ENCODE data around the gene DMXL1.
A peak's percentile ranks its signal among the peaks of the same experiment; 100 is the strongest.
"Not testable (repeated sequence)": the region's sequence is repeated elsewhere in the genome, so short reads cannot be mapped to it uniquely, and the experiment has no call there.

Gene DMXL1

DNA sequence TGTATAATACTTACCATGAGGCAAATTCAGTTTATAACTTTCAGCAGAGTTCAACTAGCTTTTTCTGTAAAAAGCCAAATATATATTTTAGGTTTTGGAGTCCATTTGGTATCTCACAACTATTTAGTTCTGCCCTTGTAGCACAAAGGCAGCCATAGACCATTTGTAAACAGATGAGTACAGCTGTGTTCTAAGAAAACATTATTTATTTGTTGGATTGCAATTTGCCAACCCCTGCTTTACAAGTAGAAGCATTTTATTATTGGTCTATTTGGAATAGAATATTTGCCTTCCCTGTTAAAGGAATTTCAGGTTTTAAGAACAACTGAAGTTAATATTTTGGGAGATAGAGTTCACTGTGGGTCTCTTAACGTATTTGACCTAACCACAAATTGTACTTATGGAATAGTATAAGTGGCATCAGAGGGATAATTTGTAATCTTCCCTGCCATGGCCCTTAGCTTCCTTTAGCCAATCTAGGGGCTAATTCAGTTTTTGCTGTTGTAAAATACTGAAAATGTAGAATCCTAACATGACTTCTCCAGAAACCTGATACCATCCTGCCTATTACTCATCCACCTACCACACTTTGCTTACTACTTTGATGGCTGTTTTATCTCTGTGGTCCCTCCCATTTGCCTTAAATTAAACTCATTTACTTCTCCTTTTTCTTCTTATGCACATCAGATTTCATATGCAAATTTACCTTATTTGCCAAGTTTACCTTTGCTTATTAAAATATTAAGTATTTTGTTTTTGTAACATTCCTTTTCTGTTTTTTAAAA lies 109.2 kb downstream of the DMXL1 start:
- Mint-ChIP-seq H3K9me3 (no peaks in the 10 kb centered on the region), H3K27me3 (no peaks in the 10 kb centered on the region), H3K36me3 (peaks cover 14% of the 10 kb centered on the region), H3K4me1 (no peaks in the 10 kb centered on the region), H3K27ac (no peak overlapping the region), H3K4me3 (no peak overlapping the region)
- CTCF ChIA-PET = no interaction called here
- DNase-seq = no peak

DNA sequence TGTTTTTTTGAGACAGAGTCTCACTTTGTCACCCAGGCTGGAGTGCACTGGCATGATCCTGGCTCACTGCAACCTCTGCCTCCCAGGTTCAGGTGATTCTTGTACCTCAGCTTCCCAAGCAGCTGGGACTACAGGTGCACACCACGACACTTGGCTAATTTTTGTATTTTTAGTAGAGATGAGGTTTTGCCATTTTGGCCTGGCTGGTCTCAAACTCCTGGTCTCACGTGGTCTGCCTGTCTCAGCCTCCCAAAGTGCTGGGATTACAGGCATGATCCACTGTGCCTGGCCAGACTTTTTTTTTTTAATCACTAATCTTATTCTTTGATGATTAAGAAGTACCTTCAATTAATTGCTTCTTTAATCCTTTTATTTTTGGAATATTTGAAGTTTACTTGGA lies 114.6 kb downstream of the DMXL1 start:
- H3K9me3 Mint-ChIP-seq, H3K4me3 Mint-ChIP-seq, DNase-seq, H3K27me3 Mint-ChIP-seq, H3K27ac Mint-ChIP-seq, CTCF ChIA-PET: not testable (repeated sequence)
- peaks cover 12% of the 10 kb centered on the region for H3K4me1 Mint-ChIP-seq
- peaks cover 10% of the 10 kb centered on the region for H3K36me3 Mint-ChIP-seq

DNA sequence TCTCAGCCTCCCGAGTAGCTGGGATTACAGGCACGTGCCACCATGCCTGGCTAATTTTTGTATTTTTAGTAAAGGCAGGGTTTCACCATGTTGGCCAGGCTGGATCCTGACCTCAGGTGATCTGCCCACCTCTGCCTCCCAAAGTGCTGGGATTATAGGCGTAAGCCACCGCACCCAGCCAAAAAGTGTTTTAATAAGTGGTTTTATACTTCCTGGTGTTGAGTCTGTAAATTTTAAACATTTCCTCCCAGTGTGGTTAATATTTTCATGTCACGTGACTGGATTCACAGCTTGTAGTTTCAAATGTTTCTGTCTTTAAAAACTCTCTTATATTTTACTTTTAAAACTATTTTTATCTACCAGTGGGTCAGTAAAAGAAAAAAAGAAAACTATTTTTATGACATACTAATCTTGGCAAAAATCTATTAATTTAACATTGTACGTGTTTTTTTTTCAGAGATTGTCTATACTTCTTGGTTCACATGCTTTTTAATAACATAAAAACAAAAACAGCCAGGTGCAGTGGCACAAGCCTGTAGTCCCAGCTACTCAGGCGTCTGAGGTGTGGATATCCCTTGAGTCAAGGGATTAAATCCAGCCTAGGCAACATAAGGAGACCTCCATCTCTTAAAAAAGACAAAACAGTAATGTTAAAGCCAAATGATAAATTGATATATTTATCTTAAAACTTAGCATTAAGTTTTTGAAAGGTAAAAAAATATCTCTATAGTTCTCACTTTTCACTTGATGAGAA lies 117.1 kb downstream of the DMXL1 start:
- Mint-ChIP-seq H3K36me3 (peaks cover 14% of the 10 kb centered on the region), H3K27ac (peak overlapping the region; percentile 8), H3K4me1 (peaks cover 12% of the 10 kb centered on the region), H3K4me3 (no peak overlapping the region), H3K9me3 (no peaks in the 10 kb centered on the region), H3K27me3 (no peaks in the 10 kb centered on the region)
- DNase-seq = no peak
- CTCF ChIA-PET = no interaction called here

DNA sequence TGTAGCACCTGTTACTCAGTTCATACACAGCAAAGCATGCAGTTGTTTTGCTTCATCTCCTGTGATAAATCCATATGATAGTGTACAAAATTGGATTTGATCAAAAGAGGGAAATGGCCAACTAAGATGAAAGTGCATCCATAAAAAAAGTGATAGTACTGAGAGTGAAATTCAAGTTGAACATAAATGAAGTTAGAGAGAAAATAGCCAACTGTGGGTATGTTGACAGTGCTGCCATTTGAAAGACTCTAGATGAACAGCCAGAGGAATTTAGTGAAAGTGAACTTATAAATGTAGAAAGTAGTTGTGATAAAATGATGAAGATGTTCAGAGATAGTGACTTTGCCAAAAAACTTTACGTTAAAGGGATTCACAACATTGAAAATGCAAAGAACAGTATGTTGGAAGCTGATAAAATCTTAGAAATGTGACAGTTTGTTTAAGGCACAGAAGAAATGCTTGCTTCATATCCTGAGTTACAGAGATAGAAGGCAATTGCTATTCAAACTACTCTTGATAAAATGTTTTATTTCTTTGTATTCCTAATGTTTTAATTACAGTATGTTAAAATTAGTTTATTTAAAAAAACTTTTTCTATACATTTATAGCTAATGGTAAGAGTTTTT lies 119.7 kb downstream of the DMXL1 start:
- CTCF ChIA-PET = no interaction called here
- Mint-ChIP-seq H3K27me3 (no peaks in the 10 kb centered on the region), H3K27ac (no peak overlapping the region), H3K36me3 (peaks cover 13% of the 10 kb centered on the region), H3K9me3 (no peaks in the 10 kb centered on the region), H3K4me3 (no peak overlapping the region), H3K4me1 (peaks cover 12% of the 10 kb centered on the region)
- DNase-seq = no peak

DNA sequence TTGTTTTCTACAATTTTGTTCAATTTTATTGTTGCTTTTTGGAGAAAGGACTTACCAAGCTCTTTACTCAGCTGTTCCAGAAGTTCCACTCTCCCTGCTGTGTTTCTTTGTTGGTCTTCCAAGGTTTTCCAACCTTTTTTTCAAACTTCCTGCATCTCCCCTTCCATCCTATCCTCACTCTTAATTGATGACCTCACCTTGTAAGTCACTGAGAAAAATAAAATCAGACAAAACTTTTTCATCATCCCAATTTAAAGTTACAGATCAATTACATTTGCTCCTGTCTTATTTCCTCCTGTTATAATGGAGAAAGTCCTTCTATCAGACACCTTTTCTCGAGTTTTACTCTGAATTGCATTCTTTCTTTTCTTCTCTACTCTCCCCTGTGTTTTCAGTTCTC lies 121.1 kb downstream of the DMXL1 start:
- no peak overlapping the region for H3K27ac Mint-ChIP-seq
- DNase-seq = no peak
- CTCF ChIA-PET = no interaction called here
- peaks cover 12% of the 10 kb centered on the region for H3K4me1 Mint-ChIP-seq
- peaks cover 20% of the 10 kb centered on the region for H3K36me3 Mint-ChIP-seq
- H3K4me3 Mint-ChIP-seq = no peak overlapping the region
- H3K27me3 Mint-ChIP-seq = no peaks in the 10 kb centered on the region
- H3K9me3 Mint-ChIP-seq = no peaks in the 10 kb centered on the region

DNA sequence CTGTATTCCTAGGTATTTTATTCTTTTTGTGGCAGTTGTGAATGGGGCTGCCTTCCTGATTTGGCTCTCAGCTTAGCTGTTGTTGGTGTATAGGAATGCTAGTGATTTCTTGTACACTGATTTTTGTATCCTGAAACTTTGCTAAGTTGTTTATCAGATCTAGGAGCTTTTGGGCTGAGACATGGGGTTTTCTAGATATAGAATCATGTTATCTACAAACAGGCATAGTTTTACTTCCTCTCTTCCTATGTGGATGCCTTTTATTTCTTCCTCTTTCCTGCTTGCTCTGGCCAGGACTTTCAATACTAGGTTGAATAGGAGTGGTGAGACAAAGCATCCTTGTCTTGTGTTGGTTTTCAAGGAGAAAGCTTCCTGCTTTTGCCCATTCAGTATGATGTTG lies 129.9 kb downstream of the DMXL1 start:
- Mint-ChIP-seq H3K27me3 (no peaks in the 10 kb centered on the region), H3K36me3 (peaks cover 60% of the 10 kb centered on the region), H3K4me3 (no peak overlapping the region), H3K4me1 (no peaks in the 10 kb centered on the region), H3K9me3 (no peaks in the 10 kb centered on the region), H3K27ac (no peak overlapping the region)
- no peak for DNase-seq
- CTCF ChIA-PET = no interaction called here

DNA sequence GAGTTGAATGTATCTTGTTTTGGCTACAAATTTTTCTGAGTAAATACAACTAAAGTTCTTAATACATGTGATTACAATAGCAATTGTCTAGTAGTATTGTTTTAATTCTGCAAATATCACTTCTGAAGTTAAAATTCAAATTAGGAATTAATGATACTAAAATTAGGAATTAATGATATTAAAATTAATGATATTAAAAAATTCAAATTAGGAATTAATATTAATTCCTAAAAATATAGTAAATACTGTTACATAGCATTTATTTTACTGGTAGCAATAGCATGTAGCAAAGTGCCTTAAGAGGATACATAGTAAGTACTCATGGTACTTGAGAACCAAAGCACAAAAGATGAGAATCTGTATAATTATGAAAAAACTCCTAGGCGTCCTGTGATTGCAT lies 136.2 kb downstream of the DMXL1 start:
- no peak for DNase-seq
- H3K9me3 Mint-ChIP-seq = no peaks in the 10 kb centered on the region
- H3K36me3 Mint-ChIP-seq = peaks cover 29% of the 10 kb centered on the region
- H3K27me3 Mint-ChIP-seq = no peaks in the 10 kb centered on the region
- H3K4me1 Mint-ChIP-seq = no peaks in the 10 kb centered on the region
- CTCF ChIA-PET = no interaction called here
- H3K4me3 Mint-ChIP-seq = no peak overlapping the region
- no peak overlapping the region for H3K27ac Mint-ChIP-seq

DNA sequence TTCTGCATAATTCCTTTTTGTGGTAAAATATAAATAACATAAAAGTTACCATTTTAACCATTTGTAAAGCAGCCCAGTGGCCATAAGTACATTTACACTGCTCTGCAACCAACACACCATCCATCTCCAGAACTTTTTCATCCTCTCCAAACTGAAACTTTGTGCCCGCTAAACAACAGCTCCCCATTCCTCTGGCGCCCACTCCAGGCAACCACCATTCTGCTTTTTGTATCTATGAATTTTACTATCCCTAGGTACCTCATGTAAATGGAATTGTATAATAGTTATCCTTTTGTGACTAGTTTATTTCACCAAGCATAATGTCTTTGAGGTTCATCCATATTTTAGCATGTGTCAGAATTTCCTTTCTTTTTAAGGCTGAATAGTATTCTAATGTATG lies 141.1 kb downstream of the DMXL1 start:
- Mint-ChIP-seq H3K27me3 (no peaks in the 10 kb centered on the region), H3K36me3 (peaks cover 21% of the 10 kb centered on the region), H3K27ac (no peak overlapping the region), H3K4me3 (no peak overlapping the region), H3K9me3 (no peaks in the 10 kb centered on the region), H3K4me1 (no peaks in the 10 kb centered on the region)
- DNase-seq = no peak
- CTCF ChIA-PET = no interaction called here

DNA sequence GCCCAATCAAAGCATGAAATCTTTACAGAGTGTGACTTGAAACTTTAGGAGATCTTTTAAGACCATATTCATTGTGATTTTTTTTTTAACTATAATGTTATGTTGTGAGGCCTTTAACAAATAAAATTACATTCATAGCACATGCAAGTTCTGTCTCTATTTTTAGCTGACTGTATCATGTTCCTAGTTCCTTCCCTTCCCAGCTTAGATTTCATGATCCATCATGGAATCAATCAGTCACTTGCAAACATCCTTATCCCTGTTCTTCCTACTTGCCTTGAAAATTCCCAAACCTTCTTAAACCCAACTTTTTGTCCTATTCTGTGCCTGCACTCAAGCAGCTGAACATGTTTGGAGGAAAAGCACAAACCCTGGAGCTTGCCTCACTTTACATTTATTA lies 141.8 kb downstream of the DMXL1 start:
- DNase-seq = no peak
- H3K9me3 Mint-ChIP-seq = no peaks in the 10 kb centered on the region
- H3K4me1 Mint-ChIP-seq = no peaks in the 10 kb centered on the region
- peaks cover 21% of the 10 kb centered on the region for H3K36me3 Mint-ChIP-seq
- no peaks in the 10 kb centered on the region for H3K27me3 Mint-ChIP-seq
- H3K4me3 Mint-ChIP-seq = no peak overlapping the region
- CTCF ChIA-PET = no interaction called here
- no peak overlapping the region for H3K27ac Mint-ChIP-seq

DNA sequence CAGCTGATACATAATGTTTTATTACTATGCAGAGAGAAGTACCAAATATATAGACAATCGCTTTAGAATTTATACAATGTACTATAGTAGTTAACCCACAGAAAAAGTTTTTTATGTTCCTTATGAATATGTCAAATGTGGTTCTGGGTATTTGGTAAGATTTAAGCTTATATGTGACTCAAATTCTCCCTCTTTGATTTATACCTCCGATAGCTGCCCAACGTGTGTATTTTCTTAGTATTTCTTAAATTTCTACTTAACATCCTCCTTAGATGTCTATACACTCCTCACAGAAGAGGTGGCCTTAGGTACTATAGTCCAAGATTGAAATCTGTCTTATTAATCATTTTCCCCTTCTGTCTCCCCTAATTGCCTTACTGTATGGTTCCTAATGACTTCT lies 146.3 kb downstream of the DMXL1 start:
- Mint-ChIP-seq H3K27ac (no peak overlapping the region), H3K9me3 (no peaks in the 10 kb centered on the region), H3K4me3 (no peak overlapping the region), H3K27me3 (no peaks in the 10 kb centered on the region), H3K4me1 (no peaks in the 10 kb centered on the region), H3K36me3 (peaks cover 10% of the 10 kb centered on the region)
- CTCF ChIA-PET = no interaction called here
- no peak for DNase-seq

DNA sequence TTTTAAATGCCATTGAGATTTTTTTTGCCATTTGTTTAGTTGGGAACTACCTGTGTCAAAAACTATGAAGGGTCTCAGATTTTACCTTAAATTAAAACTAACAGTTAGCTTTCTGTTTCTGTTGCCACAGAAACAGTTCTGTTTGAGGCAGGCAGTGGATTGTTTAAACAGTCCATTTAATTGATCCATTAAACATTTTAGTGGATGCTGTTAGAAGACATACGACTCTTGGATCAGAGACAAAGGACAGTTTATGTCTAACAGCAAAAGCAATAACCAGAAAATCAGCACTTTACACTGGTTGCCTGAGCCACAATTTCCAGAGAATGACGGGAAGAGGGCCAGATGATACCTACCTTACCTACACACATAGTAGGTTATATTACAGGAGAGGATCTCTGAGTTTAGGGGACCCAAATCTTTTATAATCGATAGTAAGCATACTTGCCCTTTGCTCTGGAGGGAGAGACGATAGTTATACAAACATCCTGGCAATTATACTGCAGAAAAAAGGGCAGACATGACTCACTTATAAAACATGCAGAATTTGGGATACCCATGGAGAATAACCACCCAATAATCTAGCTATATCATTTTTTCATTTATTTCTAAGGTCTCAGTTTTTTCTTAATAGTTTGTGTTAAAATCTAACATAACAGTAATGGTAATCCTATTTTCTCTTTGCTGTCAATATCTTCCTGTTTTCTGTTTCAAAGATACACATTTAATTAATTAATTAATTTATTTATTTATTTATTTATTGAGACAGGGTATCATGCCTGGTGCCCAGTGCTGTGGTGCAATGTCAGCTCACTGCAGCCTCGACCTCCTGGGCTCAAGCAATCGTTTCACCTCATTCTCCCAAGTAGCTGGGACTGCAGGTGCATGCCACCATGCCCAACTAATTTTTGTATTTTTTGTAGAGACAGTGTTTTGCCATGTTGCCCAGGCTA lies 148.2 kb downstream of the DMXL1 start:
- H3K9me3 Mint-ChIP-seq = no peaks in the 10 kb centered on the region
- H3K36me3 Mint-ChIP-seq = peaks cover 11% of the 10 kb centered on the region
- CTCF ChIA-PET = no interaction called here
- no peaks in the 10 kb centered on the region for H3K27me3 Mint-ChIP-seq
- no peak for DNase-seq
- H3K27ac Mint-ChIP-seq = no peak overlapping the region
- H3K4me1 Mint-ChIP-seq = no peaks in the 10 kb centered on the region
- no peak overlapping the region for H3K4me3 Mint-ChIP-seq

DNA sequence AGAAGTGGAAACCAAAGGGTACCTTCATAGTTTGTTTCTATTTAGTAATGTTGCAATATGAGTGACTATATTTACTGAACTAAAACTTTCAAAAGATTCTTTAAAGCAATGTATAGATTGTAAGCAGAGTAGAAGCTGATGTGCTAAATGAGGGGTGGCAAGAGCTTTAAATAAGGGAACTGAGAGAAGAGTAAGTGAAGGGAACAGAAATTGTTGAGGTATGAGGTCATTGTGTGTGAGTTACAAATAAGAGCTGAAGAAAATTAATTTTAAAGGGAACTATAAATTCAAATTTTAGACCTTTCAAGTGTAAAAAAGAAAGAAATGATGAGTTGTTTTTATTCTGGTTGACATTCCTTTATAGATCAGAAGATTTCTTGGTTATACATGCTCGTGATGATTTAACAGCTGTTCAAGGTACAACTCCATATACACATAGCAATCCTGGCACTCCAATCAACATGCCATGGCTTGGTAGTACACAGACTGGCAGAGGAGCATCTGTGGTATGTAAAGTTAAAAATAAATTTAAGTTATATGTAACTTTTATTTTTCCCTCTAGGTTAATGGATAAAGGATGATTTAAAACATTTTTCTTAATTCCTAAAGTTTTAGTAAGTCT lies 149.8 kb downstream of the DMXL1 start:
- no peak overlapping the region for H3K4me3 Mint-ChIP-seq
- CTCF ChIA-PET = no interaction called here
- no peak overlapping the region for H3K27ac Mint-ChIP-seq
- no peaks in the 10 kb centered on the region for H3K9me3 Mint-ChIP-seq
- H3K4me1 Mint-ChIP-seq = no peaks in the 10 kb centered on the region
- no peaks in the 10 kb centered on the region for H3K27me3 Mint-ChIP-seq
- H3K36me3 Mint-ChIP-seq = peaks cover 11% of the 10 kb centered on the region
- no peak for DNase-seq

DNA sequence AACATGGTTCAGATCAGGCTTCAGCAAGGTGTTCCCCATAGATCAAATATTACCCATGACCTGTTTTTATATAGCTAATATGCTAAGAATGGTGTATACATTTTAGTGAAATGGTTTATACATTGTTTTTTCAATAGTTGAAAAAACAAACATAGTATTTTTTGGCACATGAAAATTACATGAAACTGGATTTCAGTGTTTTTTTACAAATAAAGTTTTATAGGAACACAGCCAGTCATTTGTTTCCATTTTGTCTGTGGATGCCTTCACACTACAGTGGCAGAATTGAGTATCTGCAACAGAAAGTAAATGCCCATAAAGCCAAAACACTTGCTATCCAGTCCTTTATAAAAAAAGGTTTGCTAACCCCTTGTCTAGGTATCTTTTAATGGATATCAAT lies 150.4 kb downstream of the DMXL1 start:
- DNase-seq = no peak
- no peaks in the 10 kb centered on the region for H3K4me1 Mint-ChIP-seq

DNA sequence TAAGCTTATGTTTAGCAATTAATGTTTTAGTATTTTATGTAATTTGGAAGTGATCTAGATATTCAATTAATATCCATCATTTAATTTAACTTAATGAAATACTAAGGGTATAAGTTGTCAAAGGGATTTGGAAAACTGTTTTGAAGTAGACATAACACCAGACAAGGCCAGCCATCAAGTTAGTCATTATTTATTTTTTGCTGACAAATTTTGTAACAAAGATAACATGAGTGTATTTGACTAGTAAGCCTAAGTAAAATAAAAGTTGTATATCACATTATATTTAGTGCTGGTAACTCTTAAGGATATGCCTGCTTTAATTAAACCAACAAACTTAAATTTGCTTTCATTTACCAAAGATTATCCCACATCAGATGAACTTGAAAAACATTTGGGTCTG lies 159.1 kb downstream of the DMXL1 start:
- CTCF ChIA-PET = interaction anchor here (0.7 kb wide), 1 partner anchor 501 kb away, joined by 3 read pairs; no protein-coding TSS in a partner anchor
- H3K4me3 Mint-ChIP-seq = no peak overlapping the region
- no peaks in the 10 kb centered on the region for H3K27me3 Mint-ChIP-seq
- peaks cover 22% of the 10 kb centered on the region for H3K36me3 Mint-ChIP-seq
- H3K27ac Mint-ChIP-seq = no peak overlapping the region
- no peaks in the 10 kb centered on the region for H3K4me1 Mint-ChIP-seq
- no peak for DNase-seq
- H3K9me3 Mint-ChIP-seq = no peaks in the 10 kb centered on the region

More for the DNA sequence above, 150.4 kb downstream of the DMXL1 start:
- Mint-ChIP-seq H3K27ac (no peak overlapping the region), H3K9me3 (no peaks in the 10 kb centered on the region), H3K27me3 (no peaks in the 10 kb centered on the region), H3K36me3 (peaks cover 11% of the 10 kb centered on the region), H3K4me3 (no peak overlapping the region)
- CTCF ChIA-PET = no interaction called here

Measured in activated naive CD4-positive, alpha-beta T cell treated with anti-CD3 and anti-CD28 coated beads, Interleukin-2, amount 10 ng/mL, durations not matched to agents 7 days and 5 days (primary cell).